ENCODE data around the gene IL6R.

IL6R gene

DNA sequence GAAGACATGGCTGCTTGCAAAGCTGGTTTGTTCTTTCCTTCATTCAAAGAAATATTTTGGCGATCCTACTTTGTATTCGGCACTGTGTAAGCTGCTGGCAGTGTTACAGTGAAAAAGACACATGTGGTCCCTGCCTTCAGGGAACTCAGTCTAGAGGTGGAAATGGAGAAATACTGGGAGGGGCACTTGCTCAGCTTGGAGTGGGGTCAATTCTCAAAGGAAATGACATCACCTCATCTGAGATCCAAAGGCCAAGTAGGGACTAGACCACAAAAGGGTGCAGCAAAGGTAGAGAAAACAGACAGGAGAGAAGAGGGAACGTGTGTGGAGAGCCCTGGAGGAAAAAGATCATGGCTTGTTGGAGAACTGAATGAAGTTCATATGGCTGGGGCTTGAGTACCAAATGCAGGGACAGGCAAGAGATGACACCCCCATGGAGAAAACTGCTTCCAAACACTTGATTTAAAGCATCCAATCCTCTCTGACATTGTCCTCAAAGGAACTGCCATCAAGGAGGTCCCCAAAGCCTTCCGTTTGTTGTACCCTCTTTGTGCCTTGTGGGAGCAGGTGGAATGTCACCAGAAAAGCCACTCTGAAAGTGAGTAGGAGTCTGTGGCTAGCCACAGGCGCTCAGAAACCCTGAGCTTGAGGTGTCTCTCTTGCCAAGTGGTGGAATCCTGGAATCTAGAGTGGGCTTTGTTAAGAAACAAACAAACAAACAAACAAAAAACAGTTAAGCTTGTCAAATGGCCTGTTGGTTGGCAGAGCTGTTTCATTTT is 48.6 kb downstream of the IL6R start:
- peak; percentile 81 for DNase-seq (ENCODE audit: low read depth)

DNA sequence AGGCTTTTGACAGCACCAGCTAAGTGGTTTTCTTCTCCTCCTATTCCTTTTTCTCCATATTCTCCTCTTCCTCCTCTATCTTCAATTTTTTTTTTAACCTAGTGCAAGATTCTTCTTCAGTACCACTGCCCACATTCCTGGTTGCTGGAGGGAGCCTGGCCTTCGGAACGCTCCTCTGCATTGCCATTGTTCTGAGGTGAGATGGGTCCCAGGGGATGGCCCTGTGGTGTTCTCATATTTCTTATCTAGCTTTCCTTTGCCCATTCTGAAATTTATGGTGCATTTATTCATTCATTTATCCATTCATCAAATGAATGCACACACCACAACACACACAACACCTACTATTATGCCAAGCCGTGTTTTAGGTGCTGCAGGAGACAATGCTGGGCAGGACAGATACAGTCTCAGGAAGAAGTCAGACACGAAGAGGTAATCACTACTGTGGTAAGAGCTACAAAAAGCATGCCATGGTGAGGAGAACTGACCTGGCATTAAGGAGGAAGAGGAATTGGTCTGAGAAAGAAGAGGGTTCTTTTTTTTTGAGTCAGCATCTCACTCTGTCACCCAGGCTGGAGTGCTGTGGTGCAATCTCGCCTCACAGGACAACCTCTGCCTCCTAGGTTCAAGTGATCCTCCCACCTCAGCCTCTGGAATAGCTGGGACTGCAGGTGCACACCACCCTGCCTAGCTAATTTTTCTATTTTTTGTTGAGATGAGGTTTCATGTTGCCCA is 49.4 kb downstream of the IL6R start:
- no peak for DNase-seq (ENCODE audit: low read depth)

DNA sequence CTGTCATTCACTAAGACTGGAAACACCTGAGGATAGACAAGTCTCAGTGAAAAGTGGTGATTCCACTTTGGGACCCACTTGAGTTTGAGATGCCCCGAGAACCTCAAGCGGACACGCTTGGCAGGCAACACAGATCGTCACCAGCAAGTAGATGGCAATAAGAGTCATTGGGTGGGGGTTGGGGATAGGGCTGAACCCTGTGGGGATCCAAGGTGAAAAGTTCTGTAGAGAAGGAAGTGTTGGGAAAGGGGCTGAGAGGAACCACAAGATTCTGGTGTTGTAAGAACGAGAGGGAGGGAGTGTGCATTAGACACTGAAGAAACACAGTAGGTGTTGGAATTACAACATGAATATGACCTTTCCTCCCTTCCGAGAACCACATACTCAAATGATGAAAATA is 51.5 kb downstream of the IL6R start:
- DNase-seq (ENCODE audit: low read depth) = no peak

DNA sequence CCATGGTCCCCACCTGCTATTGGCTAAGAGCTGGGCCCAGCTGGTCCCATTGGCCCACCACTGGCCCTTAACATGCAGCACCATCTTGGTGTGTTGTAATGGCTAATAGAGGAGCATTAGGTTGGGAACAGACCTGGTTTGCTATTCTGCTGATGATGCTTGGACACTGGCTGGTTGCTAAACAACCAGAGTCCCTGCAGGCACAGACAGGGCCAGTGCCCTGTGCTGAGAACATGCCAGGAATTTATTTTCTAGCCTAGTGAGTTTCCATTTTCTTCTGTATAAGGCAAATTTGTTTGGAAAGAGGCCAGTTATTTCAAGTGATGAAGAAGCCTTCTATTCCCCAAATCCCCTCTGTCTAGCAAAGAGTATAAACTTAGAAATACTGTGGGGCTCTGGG is 53.9 kb downstream of the IL6R start:
- DNase-seq (ENCODE audit: low read depth) = no peak

DNA sequence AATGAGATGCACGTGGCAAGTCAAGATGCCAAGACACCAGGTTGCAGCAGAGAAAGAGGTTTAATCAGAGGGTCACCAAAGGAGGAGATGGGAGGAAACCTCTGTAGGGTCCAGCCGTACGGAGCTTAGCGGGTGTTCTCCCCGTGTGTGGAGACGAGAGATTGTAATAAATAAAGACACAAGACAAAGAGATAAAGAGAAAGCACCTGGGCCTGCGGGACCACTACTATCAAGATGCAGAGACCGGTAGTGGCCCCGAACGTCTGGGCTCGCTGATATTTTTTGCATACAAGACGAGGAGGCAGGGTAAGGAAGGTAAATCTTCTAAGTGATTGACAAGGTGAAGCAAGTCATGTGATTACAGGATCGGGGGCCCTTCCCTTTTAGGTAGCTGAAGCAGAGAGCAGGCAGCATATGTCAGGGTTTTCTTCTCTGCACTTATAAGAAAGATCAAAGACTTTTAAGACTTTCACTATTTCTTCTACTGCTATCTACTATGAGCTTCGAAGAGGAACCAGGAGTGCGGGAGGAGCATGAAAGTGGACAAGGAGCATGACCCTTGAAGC is 55.6 kb downstream of the IL6R start:
- DNase-seq (ENCODE audit: low read depth) = no peak

DNA sequence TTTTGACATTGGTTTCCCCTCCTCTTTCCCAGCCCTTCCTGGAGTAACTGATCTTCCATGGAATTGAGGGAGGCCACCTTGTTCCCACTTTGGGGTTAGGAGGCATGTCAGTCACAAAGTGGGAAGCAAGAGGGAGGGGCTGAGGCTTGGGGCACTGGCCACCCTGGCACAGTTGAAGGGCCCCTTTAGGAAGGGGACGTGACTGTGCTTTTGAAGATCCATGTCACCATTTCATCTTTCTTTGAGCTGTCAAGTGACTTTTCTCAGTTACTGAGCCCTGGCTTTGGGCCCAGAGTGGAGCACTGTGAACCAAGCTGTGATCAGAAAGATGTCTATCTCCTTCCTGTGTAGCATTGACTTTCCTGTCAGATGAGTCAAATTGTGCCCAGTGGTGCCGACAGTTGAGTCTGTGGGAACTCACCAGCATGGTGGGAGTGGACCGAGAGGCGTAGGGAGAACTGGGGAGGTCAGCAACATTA is 58.4 kb downstream of the IL6R start:
- DNase-seq (ENCODE audit: low read depth) = no peak

DNA sequence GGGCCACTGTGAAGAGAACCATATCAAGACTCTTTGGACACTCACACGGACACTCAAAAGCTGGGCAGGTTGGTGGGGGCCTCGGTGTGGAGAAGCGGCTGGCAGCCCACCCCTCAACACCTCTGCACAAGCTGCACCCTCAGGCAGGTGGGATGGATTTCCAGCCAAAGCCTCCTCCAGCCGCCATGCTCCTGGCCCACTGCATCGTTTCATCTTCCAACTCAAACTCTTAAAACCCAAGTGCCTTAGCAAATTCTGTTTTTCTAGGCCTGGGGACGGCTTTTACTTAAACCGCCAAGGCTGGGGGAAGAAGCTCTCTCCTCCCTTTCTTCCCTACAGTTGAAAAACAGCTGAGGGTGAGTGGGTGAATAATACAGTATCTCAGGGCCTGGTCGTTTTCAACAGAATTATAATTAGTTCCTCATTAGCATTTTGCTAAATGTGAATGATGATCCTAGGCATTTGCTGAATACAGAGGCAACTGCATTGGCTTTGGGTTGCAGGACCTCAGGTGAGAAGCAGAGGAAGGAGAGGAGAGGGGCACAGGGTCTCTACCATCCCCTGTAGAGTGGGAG is 60.6 kb downstream of the IL6R start:
- no peak for DNase-seq (ENCODE audit: low read depth)

DNA sequence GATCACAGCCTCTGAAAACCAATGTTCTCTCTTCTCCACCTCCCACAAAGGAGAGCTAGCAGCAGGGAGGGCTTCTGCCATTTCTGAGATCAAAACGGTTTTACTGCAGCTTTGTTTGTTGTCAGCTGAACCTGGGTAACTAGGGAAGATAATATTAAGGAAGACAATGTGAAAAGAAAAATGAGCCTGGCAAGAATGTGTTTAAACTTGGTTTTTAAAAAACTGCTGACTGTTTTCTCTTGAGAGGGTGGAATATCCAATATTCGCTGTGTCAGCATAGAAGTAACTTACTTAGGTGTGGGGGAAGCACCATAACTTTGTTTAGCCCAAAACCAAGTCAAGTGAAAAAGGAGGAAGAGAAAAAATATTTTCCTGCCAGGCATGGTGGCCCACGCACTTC is 61.1 kb downstream of the IL6R start:
- DNase-seq (ENCODE audit: low read depth) = no peak

DNA sequence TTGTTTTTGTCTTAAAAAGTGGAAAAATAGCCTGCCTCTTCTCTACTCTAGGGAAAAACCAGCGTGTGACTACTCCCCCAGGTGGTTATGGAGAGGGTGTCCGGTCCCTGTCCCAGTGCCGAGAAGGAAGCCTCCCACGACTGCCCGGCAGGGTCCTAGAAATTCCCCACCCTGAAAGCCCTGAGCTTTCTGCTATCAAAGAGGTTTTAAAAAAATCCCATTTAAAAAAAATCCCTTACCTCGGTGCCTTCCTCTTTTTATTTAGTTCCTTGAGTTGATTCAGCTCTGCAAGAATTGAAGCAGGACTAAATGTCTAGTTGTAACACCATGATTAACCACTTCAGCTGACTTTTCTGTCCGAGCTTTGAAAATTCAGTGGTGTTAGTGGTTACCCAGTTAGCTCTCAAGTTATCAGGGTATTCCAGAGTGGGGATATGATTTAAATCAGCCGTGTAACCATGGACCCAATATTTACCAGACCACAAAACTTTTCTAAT is 61.8 kb downstream of the IL6R start:
- no peak for DNase-seq (ENCODE audit: low read depth)

DNA sequence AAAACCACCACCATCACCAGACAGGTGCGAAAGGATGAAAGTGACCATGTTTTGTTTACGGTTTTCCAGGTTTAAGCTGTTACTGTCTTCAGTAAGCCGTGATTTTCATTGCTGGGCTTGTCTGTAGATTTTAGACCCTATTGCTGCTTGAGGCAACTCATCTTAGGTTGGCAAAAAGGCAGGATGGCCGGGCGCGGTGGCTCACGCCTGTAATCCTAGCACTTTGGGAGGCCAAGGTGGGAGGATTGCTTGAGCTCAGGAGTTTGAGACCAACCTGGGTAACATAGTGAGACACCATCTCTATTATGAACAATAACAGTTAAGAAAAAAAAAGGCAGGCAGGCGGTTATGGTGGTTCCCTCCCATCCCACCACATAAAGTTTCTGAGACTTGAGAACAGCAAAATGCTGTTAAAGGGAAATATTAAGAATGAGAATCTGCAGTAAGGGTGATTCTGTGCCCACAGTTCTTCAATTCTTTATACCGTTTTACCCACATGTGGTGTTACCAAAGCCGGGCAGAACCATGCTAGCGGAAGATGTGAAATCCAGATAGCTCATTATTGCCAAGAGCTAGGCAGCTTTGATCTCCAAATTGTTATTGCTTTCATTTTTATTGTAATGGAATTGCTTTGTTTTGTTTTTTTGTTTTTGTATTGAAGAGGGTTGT is 62.4 kb downstream of the IL6R start:
- DNase-seq (ENCODE audit: low read depth) = no peak

DNA sequence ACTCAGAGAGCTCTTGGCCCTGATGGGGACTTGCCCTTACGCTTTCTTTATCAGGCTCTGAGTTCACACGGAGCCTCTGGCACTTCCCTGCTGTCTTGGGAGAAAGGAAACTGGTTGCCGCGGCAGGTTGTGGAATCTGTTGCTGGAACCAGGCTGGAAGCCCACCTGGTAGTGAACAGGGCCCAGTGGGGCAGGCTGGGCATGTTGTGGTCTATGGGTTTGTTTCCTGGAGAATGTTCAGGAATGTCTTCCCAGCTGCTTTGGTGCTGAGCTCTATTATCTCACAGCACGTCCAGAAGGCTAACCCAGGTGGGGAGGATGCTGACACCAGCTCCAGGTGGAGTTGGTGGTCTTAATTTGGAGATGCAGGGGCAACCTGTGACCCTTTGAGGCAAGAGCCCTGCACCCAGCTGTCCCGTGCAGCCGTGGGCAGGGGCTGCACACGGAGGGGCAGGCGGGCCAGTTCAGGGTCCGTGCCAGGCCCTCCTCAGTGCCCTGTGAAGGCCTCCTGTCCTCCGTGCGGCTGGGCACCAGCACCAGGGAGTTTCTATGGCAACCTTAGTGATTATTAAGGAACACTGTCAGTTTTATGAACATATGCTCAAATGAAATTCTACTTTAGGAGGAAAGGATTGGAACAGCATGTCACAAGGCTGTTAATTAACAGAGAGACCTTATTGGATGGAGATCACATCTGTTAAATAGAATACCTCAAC is 63.5 kb downstream of the IL6R start:
- no peak for DNase-seq (ENCODE audit: low read depth)

DNA sequence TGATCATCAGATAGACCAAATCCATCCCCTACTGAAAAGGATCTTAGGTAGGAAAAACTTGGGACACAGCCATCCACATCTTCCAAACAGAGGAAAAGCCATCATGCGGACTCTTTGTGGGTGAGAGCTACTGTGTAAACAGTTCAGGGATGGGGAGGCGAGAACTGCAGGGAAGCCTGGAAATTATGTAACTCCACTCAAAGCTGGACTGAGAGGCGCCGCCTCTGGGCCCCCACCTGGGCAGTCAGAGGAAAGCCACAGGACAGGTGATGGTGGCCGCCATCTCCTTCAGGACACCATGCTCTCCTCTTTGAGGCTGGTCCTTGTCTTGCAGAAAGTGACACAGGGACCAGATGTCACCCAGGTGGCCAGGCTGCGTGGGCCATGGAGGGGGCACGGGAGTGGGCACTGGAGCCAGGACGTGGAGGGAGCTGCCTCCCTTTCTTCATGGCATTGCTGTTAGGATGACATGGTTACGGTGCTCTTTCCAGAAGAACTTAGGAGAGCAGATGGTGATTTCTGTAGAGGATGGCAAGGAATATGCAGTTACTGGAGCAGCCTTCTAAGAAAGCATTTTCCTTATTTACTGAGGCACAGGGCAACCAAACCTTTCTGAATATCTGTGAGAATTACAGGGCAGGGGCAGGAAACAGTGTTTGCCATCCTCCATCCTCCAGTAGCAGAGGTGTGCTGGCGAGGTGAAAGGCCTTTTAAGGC is 64.9 kb downstream of the IL6R start:
- no peak for DNase-seq (ENCODE audit: low read depth)

DNA sequence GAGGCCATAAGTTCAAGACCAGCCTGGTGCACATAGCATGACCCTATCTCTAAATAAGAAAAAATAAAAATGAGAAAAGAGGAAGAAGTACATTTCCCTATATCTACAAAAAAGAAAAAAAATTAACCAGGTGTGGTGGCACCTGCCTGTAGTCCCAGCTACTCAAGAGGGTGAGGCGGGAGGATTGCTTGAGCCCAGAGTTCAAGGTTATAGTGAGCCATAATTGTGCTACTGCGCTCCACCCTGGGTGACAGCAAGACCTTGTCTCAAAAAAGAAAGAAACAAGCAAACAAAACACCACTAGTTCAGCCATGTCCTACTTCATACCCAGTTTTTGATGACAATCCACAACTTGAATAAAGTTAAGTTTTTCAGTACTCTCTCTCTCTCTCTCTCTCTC is 66.2 kb downstream of the IL6R start:
- DNase-seq (ENCODE audit: low read depth) = no peak

DNA sequence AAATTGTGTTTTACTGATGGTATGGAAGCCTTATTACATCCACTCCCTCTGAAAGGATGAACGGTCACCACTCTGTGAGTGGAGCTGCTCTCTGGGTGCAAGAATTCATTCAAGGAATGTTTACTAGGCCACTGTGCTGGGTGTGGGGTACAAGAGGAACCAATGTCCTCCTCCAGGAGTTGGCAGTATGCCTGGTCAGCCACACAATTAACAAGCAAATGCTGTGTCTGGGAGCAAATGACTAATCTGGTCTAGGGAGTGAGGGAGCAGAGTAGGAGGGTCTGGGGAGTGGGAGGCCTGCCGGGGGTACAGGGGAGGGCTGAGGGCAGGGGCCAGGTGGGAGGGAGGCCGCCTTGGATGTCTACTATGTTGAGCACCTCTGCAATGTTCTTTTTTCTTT is 69.7 kb downstream of the IL6R start:
- DNase-seq (ENCODE audit: low read depth) = peak; percentile 87

DNA sequence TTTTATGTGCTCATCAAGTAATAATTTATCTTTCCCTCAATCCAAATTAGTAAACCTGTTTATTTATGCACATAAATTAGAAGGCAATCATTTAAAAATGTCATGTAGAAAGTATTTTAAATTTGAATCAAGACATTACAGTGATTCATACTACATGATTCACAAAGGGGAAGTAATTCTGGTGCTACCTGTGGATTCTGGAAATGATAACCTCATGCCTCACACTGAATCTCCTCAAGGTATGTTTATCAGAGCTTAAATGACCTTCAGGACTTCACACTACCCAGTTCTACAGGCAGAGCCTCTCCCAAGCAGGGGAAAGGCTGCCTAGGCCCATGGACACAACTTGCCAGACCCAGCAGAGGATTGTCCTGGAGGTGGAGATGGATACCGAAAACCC is 71.6 kb downstream of the IL6R start:
- no peak for DNase-seq (ENCODE audit: low read depth)

DNA sequence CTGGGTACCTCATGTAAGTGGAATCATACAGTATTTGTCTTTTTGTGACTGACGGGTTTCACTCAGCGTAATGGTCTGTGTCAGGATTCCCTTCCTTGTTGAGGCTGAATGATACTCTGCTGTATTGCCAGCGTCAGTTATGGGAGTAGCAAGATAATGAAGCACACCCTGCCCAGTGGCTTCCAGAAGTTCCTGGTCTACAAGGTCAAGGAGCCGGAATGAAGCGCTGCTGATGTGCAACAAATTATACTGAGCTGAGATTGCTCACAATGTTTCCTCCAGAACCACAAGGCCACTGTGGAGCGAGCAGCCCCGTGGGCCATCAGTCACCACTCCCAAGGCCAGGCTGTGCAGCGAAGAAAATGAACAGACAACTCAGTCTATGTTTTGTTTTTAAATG is 72.9 kb downstream of the IL6R start:
- DNase-seq (ENCODE audit: low read depth) = no peak

DNA sequence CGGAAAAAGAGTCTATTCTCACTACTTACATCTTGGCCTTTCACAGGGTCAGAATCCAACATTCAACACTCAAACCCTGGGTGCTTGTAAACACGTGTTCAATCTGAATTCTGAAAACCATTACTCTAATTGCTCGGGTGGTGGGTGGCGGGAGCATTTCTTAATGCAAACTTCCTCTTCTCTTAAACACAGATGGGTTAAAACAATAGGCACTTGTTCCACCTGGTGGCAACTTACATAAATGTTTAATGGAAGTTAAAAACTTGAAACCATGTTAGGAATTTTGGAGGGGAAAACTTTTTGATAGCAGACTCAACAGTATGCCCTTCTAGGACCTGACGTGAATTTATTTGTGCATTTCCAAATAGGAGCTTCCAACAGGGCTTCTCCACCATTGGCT is 73.5 kb downstream of the IL6R start:
- no peak for DNase-seq (ENCODE audit: low read depth)

DNA sequence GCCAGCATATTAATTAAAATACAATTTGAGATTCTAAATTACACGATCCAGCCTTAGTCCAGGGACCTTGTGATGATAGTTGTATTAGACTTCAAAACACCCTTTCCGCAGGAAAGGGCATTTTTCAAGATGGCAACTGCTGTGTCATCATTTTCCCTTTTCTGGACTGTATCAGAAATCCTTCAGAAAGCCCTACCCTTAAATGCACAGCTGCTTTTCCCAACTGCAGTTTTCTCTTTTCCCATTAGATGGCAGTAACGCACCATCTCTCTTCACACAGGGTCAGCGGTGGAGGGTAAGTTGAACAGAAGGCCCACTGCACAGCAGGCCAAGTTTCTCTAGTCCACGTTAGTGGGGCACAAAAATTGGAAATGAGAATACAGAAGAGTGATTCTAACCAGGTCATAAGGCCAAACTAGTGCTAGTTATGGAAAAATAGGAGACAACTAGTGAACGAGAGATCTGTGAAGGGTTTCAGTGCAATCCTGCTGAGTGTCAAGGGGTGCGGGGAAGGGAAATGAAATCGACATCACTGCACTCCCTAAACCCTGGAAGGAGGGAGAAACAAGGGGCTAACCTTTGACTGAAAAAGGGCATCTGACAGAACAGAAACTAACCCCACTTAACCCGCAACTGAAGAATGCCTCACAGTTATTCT is 74.8 kb downstream of the IL6R start:
- DNase-seq (ENCODE audit: low read depth) = peak; percentile 74

DNA sequence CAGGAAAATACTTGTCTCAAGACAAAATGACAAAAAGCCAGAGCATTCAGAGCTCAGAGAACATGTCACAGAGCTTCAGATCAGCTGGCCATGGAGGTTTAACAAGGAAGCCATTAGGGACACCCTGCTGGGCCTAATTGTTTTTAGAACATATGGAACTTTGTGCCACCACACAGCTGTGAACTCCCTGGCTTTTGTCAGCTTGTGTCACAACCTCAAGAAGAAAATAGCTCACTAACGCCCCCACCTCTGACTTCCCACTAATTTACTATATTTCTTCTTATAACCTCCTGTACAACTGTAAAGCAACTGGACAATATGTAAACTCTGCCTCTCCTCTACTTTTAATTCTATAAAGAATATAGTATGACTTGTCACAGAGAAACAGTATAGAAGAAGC is 75.9 kb downstream of the IL6R start:
- no peak for DNase-seq (ENCODE audit: low read depth)

Measured in GM04504 (cell line).